ENCODE data around the gene NDUFV1. TPM values are rescaled to one million over a fixed set of nuclear protein-coding genes. Genes with fewer than 3 reads are reported as not detected.
A peak's percentile ranks its signal among the peaks of the same experiment; 100 is the strongest.

NDUFV1 gene
- total and polyA plus RNA-seq, 9 of the 15 experiments (the other 6 are each of a cell fraction or from before 2014, with no cell fraction given), result 10.8 to 423 (median 209) TPM

- TF ChIP-seq MGA (IDR thresholded peaks at IDR 0.05), result no peak
- peak; percentile 48; the same call in 1 of the 2 replicates for TF ChIP-seq JUN (IDR thresholded peaks at IDR 0.05; ENCODE audit: borderline replicate concordance, low read depth, low read length)
- 0 out of 2 replicates have a peak, but pooled peaks have one; percentile 8 for TF ChIP-seq JUN (CRISPR knock-in tag; IDR thresholded peaks at IDR 0.05; ENCODE audit: borderline replicate concordance)
- no peak for TF ChIP-seq CREB5 (CRISPR knock-in tag; IDR thresholded peaks at IDR 0.05)
- no peak for TF ChIP-seq SNRNP70 (optimal IDR thresholded peaks at IDR 0.05; ENCODE audit: low read depth, low read length)
- TF ChIP-seq CAMTA2 (CRISPR knock-in tag; conservative IDR thresholded peaks at IDR 0.05), result no peak
- no peak for TF ChIP-seq ZNF780A (CRISPR knock-in tag; IDR thresholded peaks at IDR 0.05)
- TF ChIP-seq ZNF586 (CRISPR knock-in tag; conservative IDR thresholded peaks at IDR 0.05), result no peak
- peak; percentile 70 for TF ChIP-seq CTCFL (IDR thresholded peaks at IDR 0.05; ENCODE audit: borderline replicate concordance, insufficient read depth, low read depth, low read length, poor library complexity, severe bottlenecking)
- TF ChIP-seq RUNX1 (IDR thresholded peaks at IDR 0.05; ENCODE audit: low read depth), result peak; percentile 46; the same call in 1 of the 2 replicates
- TF ChIP-seq SRF (CRISPR knock-in tag; IDR thresholded peaks at IDR 0.05), result peak in 1 of 2 experiments; percentile 58; a peak in 1 of 4 replicates
Observed at GRCh38 chr11:67606492-67607295, at the start of gene NDUFV1 (continued).
